Bronchial epithelial cell (primary cell): ENCODE results near the gene STX19. TPM values are rescaled to one million over a fixed set of nuclear protein-coding genes. Genes with fewer than 3 reads are reported as not detected.
"Not testable (repeated sequence)": the region's sequence is repeated elsewhere in the genome, so short reads cannot be mapped to it uniquely, and the experiment has no call there.

Experiments used
- DNase-seq: peaks from one replicate; pipeline ENCODE4 v3.0.0-alpha.2; 2010; ENCODE audit warnings: low read depth
- FAIRE-seq: peaks from 2 replicates; lab custom pipeline; 2011; peaks lifted over from hg19 to GRCh38; lab: Jason Lieb, UNC
- H3K27me3 ChIP-seq: 2 replicates; pipeline ENCODE4 v1.5.1; 2011; ENCODE audit warnings: low read length; ENCODE audit not compliant: control insufficient read depth, insufficient read depth
- H3K36me3 ChIP-seq: 2 replicates; pipeline ENCODE4 v1.5.1; 2011; ENCODE audit warnings: low read length; ENCODE audit not compliant: control insufficient read depth, insufficient read depth
- H3K4me3 ChIP-seq: 2 replicates; pipeline ENCODE4 v1.5.1; 2011; ENCODE audit warnings: mild to moderate bottlenecking, low read depth, low read length, control low read depth
- total RNA-seq: library from RNA; depleted of rRNA; stranded (reverse); fragments of >200 nt; gene quantifications from 2 replicates; pipeline ENCODE4 v1.2.1, GENCODE V29; 2014
- TF ChIP-seq, protein P1 (sequence below): IDR thresholded peaks from 2 replicates; pipeline ENCODE4 v1.5.1; 2011; ENCODE audit warnings: mild to moderate bottlenecking, moderate library complexity, low read length, control low read depth, inconsistent platforms; ENCODE audit not compliant: insufficient read depth, severe bottlenecking

The STX19 gene
- total RNA-seq, 1 donor from 2014 or later = 0.53 TPM

DNA sequence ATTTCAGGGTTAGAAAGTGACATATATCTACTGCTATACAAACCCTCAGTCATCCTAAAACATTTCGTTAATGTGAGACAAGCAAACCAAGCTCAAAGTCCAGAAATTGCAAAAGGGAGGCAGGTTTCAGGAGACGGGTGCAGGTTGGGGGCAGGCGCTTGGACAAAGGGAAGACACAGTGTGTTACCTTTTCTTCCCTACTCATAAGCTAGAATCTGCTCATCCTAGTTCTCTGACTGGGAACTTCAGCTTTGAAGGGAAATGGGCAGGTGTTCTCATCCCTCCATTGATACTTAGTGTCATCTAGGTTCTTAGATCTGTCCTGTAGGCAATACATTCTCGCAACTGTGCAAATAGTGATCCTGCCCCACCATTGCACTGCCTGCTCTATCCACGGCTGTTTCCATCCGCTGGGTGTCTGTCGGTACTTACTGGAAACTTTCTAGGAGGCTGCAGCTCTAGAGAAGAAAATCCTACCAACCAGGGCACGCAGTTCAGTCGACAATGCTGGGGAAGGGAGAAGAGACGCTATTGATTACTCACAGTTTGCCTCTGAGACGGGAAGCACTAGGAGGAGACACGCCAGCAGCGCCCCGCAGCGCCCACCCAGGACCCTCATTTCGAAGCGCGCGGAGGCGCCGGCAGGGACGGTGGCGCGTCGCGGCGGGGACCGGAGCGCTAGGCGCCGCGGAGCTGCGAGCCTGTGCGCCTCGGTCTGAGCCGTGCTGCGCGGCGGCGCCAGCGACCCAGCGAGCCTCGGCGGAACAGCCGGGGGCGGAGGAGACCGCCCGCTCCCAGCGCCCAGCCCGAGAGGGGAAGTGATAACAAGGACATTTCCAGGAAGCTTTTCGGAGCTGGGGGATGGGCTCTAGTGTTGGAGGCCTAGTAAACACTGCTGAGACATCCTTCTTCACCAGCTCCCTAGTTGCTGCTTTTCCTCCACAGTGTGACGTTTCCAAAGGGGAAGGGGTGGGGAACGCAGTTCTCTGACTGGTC lies 55.0 kb downstream of the STX19 start, which contains the start of gene PROS1:
Gene PROS1 (minus strand): TSS at position 766 of the 996 bp plus-strand sequence. CDS start 147 bp downstream, at position 619.
- FAIRE-seq (no peak), DNase-seq (peak; percentile 51)
- TF ChIP-seq, protein P1, sequence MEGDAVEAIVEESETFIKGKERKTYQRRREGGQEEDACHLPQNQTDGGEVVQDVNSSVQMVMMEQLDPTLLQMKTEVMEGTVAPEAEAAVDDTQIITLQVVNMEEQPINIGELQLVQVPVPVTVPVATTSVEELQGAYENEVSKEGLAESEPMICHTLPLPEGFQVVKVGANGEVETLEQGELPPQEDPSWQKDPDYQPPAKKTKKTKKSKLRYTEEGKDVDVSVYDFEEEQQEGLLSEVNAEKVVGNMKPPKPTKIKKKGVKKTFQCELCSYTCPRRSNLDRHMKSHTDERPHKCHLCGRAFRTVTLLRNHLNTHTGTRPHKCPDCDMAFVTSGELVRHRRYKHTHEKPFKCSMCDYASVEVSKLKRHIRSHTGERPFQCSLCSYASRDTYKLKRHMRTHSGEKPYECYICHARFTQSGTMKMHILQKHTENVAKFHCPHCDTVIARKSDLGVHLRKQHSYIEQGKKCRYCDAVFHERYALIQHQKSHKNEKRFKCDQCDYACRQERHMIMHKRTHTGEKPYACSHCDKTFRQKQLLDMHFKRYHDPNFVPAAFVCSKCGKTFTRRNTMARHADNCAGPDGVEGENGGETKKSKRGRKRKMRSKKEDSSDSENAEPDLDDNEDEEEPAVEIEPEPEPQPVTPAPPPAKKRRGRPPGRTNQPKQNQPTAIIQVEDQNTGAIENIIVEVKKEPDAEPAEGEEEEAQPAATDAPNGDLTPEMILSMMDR = no peak
- Histone ChIP-seq H3K4me3 (peak within 1 kb of the TSS; percentile 51), H3K27me3 (no peaks in the 10 kb centered on the region), H3K36me3 (no peaks in the 10 kb centered on the region)

DNA sequence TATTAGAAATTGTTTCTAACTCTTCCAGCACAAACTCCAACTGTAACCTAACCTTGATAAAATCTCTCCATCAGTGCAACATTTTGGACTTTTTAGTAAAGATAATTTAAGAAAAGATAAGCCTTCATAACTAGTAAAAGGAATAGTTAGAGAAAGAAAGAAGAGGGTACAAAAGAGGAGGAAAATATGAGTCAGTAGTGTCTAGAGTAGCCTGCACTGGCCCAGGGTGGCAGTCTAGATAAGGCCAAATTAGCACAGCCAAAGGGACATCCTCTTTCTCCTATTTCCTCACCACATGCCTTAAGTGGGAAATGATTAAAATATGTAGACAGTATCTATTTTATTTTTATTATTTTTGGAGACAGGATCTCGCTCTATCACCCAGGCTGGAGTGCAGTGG lies 58.4 kb downstream of the STX19 start:
- H3K4me3 ChIP-seq = no peak overlapping the region
- TF ChIP-seq, protein P1 = no peak
- DNase-seq = no peak
- H3K27me3 ChIP-seq = no peaks in the 10 kb centered on the region
- no peaks in the 10 kb centered on the region for H3K36me3 ChIP-seq
- FAIRE-seq = no peak

DNA sequence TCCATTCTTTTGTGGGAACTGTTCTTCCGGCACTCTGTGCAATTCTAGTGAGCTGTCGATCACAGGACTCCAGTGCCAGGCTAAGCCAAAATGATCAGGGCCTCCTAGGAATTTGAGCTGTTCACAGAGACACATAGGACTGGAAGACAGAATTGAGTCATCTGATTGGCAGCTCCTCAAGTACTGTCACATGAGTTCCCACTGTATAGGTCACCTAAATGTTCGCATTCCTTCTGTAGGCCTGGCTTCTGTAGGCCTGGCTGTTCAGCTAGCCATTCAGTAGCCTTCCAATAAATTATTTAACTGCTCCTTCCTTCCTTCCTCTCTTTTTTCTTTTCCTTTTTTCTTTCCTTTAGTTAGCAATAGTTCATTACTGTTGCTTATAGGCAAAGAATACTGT lies 59.0 kb downstream of the STX19 start:
- H3K36me3 ChIP-seq = no peaks in the 10 kb centered on the region
- TF ChIP-seq, protein P1 = no peak
- H3K27me3 ChIP-seq = no peaks in the 10 kb centered on the region
- H3K4me3 ChIP-seq = no peak overlapping the region
- DNase-seq (peak; percentile 58), FAIRE-seq (no peak)

DNA sequence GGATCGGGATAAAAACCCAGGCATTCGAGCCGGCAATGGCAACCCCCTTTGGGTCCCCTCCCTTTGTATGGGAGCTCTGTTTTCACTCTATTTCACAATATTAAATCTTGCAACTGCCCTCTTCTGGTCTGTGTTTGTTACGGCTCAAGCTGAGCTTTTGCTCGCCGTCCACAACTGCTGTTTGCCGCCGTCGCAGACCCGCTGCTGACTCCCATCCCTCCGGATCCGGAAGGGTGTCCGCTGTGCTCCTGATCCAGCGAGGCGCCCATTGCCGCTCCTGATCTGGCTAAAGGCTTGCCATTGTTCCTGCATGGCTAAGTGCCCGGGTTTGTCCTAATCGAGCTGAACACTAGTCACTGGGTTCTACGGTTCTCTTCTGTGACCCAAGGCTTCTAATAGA lies 63.3 kb downstream of the STX19 start:
- not testable (repeated sequence) for DNase-seq, H3K27me3 ChIP-seq, H3K4me3 ChIP-seq, H3K36me3 ChIP-seq, FAIRE-seq

Other genes starting within 250 kb of the STX19 start
- 4.2 and 6.0 TPM in 2 replicates for gene PROS1, start 54.7 kb downstream of the STX19 start, total RNA-seq
- 6.8 and 10.4 TPM in 2 replicates for gene ARL13B, start 48.4 kb downstream of the STX19 start, total RNA-seq
- gene DHFR2, start 34.3 kb upstream of the STX19 start, total RNA-seq = 1.3 and 1.9 TPM in 2 replicates
- gene NSUN3, start 34.5 kb upstream of the STX19 start, total RNA-seq = 7.9 and 11.4 TPM in 2 replicates